GM12878 (cell line): ENCODE measurements around the gene PHAF1. TPM values are rescaled to one million over a fixed set of nuclear protein-coding genes. Genes with fewer than 3 reads are reported as not detected.

Experiments
- ATAC-seq: fragments of 200-7000 bp; cut with Tn5 transposase; 3 replicates; pipeline ENCODE4 v1.9.1; 2020; ENCODE audit warnings: mild to moderate bottlenecking, moderate library complexity
- BruUV-seq: library from RNA; stranded (reverse); fragments of 400-500 nt; replicated peaks from 2 replicates; lab custom pipeline; 2021; lab: Mats Ljungman, UMichigan
- CTCF ChIA-PET: fragments of 300-600 bp; sonication (Branson Sonifier 250); formaldehyde crosslinking; extraction: SDS; loops from one replicate; lab custom pipeline; 2021; ENCODE audit warnings: inconsistent platforms; lab: Yijun Ruan, JAX
- POLR2A ChIA-PET: fragments of 350-600 bp; formaldehyde crosslinking; extraction: SDS; loops from one replicate; lab custom pipeline; 2021; ENCODE audit warnings: inconsistent platforms; lab: Charles Lee
- RAD21 ChIA-PET: fragments of 300-600 bp; sonication (Branson Sonifier 250); formaldehyde crosslinking; loops from one replicate; lab custom pipeline; 2023; ENCODE audit warnings: antibody characterized with exemption; ENCODE audit not compliant: unreplicated experiment; lab: Charles Lee
- SMC1A ChIA-PET: fragments of 300-600 bp; sonication (Branson Sonifier 250); formaldehyde crosslinking; loops from one replicate; lab custom pipeline; 2023; ENCODE audit not compliant: unreplicated experiment, uncharacterized antibody; lab: Charles Lee
- DNase-seq: peaks from one replicate; pipeline ENCODE4 v3.0.0-alpha.2; 2011; ENCODE audit warnings: low read depth, low spot score
- FAIRE-seq: peaks from 3 replicates; lab custom pipeline; 2011; peaks lifted over from hg19 to GRCh38; lab: Jason Lieb, UNC
- H2AFZ ChIP-seq: 2 replicates; pipeline ENCODE4 v1.6.0; 2011; ENCODE audit warnings: low read depth, low read length, control low read depth; ENCODE audit not compliant: control insufficient read depth
- H3K27ac ChIP-seq: 2 replicates; pipeline ENCODE4 v1.5.1; 2011; ENCODE audit warnings: control low read depth; ENCODE audit not compliant: control insufficient read depth, insufficient read depth
- H3K27me3 ChIP-seq, 2 experiments: replicated peaks in 1 of 2; 2 replicates each; pipeline versions ENCODE4 v1.6.0 to v1.6.1; 2011; ENCODE audit warnings: low read length in 1 of 2; ENCODE audit not compliant: control insufficient read depth in 2 of 2, insufficient read depth in 2 of 2
- H3K36me3 ChIP-seq, 2 experiments: 2 replicates each; pipeline ENCODE4 v1.5.1; 2011; ENCODE audit warnings: low read length in 1 of 2; ENCODE audit not compliant: control insufficient read depth in 2 of 2, insufficient read depth in 2 of 2
- H3K4me1 ChIP-seq: 2 replicates; pipeline ENCODE4 v1.6.1; 2011; ENCODE audit warnings: mild to moderate bottlenecking, low read length, moderate library complexity, mixed read lengths; ENCODE audit not compliant: control insufficient read depth, insufficient read depth
- H3K4me2 ChIP-seq: 2 replicates; pipeline ENCODE4 v1.6.0; 2011; ENCODE audit warnings: control low read depth; ENCODE audit not compliant: control insufficient read depth, insufficient read depth
- H3K4me3 ChIP-seq: fragments of 200-600 bp; sonication (generic); 2 replicates; pipeline ENCODE4 v1.5.1; 2016
- H3K79me2 ChIP-seq: 2 replicates; pipeline ENCODE4 v1.6.0; 2011; ENCODE audit warnings: low read length; ENCODE audit not compliant: control insufficient read depth, insufficient read depth
- H3K9ac ChIP-seq: 2 replicates; pipeline ENCODE4 v1.8.0; 2011; ENCODE audit warnings: low read length, control low read depth, mixed read lengths; ENCODE audit not compliant: control insufficient read depth, insufficient read depth
- H3K9me3 ChIP-seq: replicated peaks from 3 replicates; pipeline ENCODE4 v1.5.1; 2011; ENCODE audit warnings: mild to moderate bottlenecking, low read length; ENCODE audit not compliant: control insufficient read depth, insufficient read depth
- H4K20me1 ChIP-seq: 2 replicates; pipeline ENCODE4 v1.6.0; 2011; ENCODE audit not compliant: control insufficient read depth, insufficient read depth
- BACH1 ChIP-seq: fragments of 450-650 bp; IDR thresholded peaks from 2 replicates; pipeline ENCODE4 v1.6.1; 2017; ENCODE audit warnings: mild to moderate bottlenecking, borderline replicate concordance
- CREB1 ChIP-seq: IDR thresholded peaks from 2 replicates; pipeline ENCODE4 v1.6.1; 2012; ENCODE audit warnings: low read depth, mild to moderate bottlenecking, inconsistent platforms
- FOXK2 ChIP-seq: fragments of 450-650 bp; IDR thresholded peaks from 2 replicates; pipeline ENCODE4 v1.6.1; 2017; ENCODE audit warnings: mild to moderate bottlenecking, moderate library complexity
- IKZF1 ChIP-seq: fragments of 450-650 bp; conservative IDR thresholded peaks from 2 replicates; pipeline ENCODE4 v1.6.1; 2017; ENCODE audit warnings: antibody characterized with exemption, mild to moderate bottlenecking
- JUND ChIP-seq: IDR thresholded peaks from 2 replicates; pipeline ENCODE4 v1.6.1; 2012; ENCODE audit warnings: low read depth, mild to moderate bottlenecking, low read length, improper control_type of control experiment, moderate library complexity
- KAT2A ChIP-seq: conservative IDR thresholded peaks from 2 replicates; pipeline ENCODE4 v1.6.1; 2011; ENCODE audit warnings: low read depth, low read length; ENCODE audit not compliant: control insufficient read depth
- RELA ChIP-seq: fragments of 450-650 bp; IDR thresholded peaks from 2 replicates; pipeline ENCODE4 v1.8.0; 2014; ENCODE audit warnings: borderline replicate concordance; ENCODE audit not compliant: partially characterized antibody
- SIN3A ChIP-seq: IDR thresholded peaks from 2 replicates; pipeline ENCODE4 v1.6.1; 2012; ENCODE audit warnings: low read depth, low read length, improper control_type of control experiment
- SMC3 ChIP-seq: IDR thresholded peaks from 2 replicates; pipeline ENCODE4 v1.6.1; 2011; ENCODE audit warnings: low read length, improper control_type of control experiment, borderline replicate concordance
- SPI1 ChIP-seq: IDR thresholded peaks from 2 replicates; pipeline ENCODE4 v1.6.1; 2011; ENCODE audit warnings: low read depth, mild to moderate bottlenecking, low read length, moderate library complexity, borderline replicate concordance; ENCODE audit not compliant: insufficient read depth
- STAT3 ChIP-seq: IDR thresholded peaks from 2 replicates; pipeline ENCODE4 v1.6.1; 2011; ENCODE audit warnings: low read depth, low read length, improper control_type of control experiment
- ZBED1 ChIP-seq: IDR thresholded peaks from 2 replicates; pipeline ENCODE4 v1.6.1; 2016; ENCODE audit warnings: borderline replicate concordance
- ZNF24 ChIP-seq: fragments of 450-650 bp; IDR thresholded peaks from 2 replicates; pipeline ENCODE4 v1.6.1; 2017; ENCODE audit warnings: antibody characterized with exemption, mild to moderate bottlenecking
- WGBS: methylation state at CpG from one replicate; pipeline ENCODE4 v1.1.6; 2016; ENCODE audit warnings: low lambda C conversion rate; ENCODE audit not compliant: insufficient replicate concordance, insufficient coverage; ENCODE audit errors: missing lambda C conversion rate; 5-methylcytosine and 5-hydroxymethylcytosine counted together
- in situ Hi-C: fragments of 300-500 bp; cut with MboI; formaldehyde crosslinking; loops from 9 replicates; pipeline ENCODE4 v1.14.3; 2018; ENCODE audit warnings: mixed read lengths
- intact Hi-C: fragments of 100-400 bp; cut with micrococcal nuclease; formaldehyde crosslinking; loops from one replicate; pipeline ENCODE4 v1.14.2; 2022; ENCODE audit not compliant: unreplicated experiment
- polyA plus RNA-seq, 11 experiments: library from polyadenylated mRNA; depleted of rRNA in 4 of 11; unstranded in 6 of 11; stranded (reverse) in 5 of 11; fragments of >200 nt; fragmentation: Nextera tagmentation in 4 of 11; fragmentation: Illumina TruSeq in 1 of 11; extraction: Ambion mirVana in 4 of 11; extraction: Trizol in 1 of 11; gene quantifications; 1 replicate in 1 of 11; 2 replicates in 10 of 11; pipeline versions ENCODE4 v1.2.1 to v1.2.3, GENCODE V29; 2011 to 2016; ENCODE audit warnings: inconsistent platforms in 2 of 11, missing spikeins in 2 of 11, low read depth in 1 of 11
- total RNA-seq, 4 experiments: library from RNA; depleted of rRNA in 3 of 4; stranded (reverse); fragments of >200 nt in 3 of 4; fragmentation: Illumina TruSeq in 1 of 4; extraction: Trizol in 1 of 4; gene quantifications; 2 replicates each; pipeline versions ENCODE4 v1.2.1 to v1.2.3, GENCODE V29; 2013 to 2021
- TF ChIP-seq, protein P1 (sequence below): fragments of 450-650 bp; IDR thresholded peaks from 2 replicates; pipeline ENCODE4 v1.6.1; 2017; ENCODE audit warnings: mild to moderate bottlenecking, moderate library complexity
- TF ChIP-seq, protein P2 (sequence below): IDR thresholded peaks from 2 replicates; pipeline ENCODE4 v1.6.1; 2012; ENCODE audit warnings: low read depth, low read length, improper control_type of control experiment
- TF ChIP-seq, protein P3 (sequence below): fragments of 450-650 bp; IDR thresholded peaks from 2 replicates; pipeline ENCODE4 v1.6.1; 2018; ENCODE audit warnings: borderline replicate concordance, mild to moderate bottlenecking; ENCODE audit not compliant: partially characterized antibody

The PHAF1 gene
- total and polyA plus RNA-seq, 10 of the 15 experiments (the other 5 are each of a cell fraction or from before 2014, with no cell fraction given): 4.5 to 20.9 (median 14.9) TPM

DNA sequence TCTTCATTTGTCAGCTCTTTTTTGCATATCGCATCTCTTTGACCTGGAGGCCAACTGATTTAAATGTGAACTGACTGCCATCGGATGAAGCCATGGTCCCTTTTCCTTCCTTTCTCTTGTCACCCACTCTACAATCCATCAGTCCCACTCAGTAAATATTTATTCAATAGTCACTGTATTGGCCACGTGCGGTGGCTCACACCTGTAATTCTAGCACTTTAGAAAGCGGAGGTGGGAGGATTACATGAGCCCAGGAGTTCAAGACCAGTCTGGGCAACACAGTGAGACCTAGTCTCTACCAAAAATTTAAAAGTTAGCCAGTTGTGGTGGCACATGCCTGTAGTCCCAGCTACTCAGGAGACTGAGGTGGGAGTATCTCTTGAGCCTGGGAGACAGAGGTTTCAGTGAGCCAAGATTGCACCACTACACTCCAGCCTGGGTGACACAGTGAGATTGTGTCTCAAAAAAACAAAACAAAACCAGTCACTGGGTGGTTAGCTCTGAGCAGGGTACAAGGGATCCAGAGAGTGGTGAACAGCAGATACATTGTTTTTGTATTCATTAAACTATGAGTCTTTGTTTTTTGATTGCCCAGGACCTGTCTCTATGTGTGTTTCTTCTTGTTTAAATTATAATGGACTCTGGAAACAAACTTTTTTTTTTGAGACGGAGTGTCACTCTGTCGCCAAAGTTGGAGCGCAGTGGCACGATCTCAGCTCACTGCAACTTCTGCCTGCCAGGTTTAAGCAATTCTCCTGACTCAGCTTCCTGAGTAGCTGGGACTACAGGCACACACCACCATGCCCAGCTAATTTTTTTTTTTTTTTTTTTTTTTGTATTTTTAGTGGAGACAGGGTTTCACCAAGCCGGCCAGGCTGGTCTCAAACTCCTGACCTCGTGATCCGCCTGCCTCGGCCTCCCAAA is 6.9 kb downstream of the PHAF1 start:
- POLR2A ChIA-PET: interaction anchor here (0.6 to 0.7 kb wide), 5 partner anchors 14 to 248 kb away, joined by 3 to 4 read pairs (median 3); no protein-coding TSS in a partner anchor
- FAIRE-seq: no peak
- TF ChIP-seq, protein P1, sequence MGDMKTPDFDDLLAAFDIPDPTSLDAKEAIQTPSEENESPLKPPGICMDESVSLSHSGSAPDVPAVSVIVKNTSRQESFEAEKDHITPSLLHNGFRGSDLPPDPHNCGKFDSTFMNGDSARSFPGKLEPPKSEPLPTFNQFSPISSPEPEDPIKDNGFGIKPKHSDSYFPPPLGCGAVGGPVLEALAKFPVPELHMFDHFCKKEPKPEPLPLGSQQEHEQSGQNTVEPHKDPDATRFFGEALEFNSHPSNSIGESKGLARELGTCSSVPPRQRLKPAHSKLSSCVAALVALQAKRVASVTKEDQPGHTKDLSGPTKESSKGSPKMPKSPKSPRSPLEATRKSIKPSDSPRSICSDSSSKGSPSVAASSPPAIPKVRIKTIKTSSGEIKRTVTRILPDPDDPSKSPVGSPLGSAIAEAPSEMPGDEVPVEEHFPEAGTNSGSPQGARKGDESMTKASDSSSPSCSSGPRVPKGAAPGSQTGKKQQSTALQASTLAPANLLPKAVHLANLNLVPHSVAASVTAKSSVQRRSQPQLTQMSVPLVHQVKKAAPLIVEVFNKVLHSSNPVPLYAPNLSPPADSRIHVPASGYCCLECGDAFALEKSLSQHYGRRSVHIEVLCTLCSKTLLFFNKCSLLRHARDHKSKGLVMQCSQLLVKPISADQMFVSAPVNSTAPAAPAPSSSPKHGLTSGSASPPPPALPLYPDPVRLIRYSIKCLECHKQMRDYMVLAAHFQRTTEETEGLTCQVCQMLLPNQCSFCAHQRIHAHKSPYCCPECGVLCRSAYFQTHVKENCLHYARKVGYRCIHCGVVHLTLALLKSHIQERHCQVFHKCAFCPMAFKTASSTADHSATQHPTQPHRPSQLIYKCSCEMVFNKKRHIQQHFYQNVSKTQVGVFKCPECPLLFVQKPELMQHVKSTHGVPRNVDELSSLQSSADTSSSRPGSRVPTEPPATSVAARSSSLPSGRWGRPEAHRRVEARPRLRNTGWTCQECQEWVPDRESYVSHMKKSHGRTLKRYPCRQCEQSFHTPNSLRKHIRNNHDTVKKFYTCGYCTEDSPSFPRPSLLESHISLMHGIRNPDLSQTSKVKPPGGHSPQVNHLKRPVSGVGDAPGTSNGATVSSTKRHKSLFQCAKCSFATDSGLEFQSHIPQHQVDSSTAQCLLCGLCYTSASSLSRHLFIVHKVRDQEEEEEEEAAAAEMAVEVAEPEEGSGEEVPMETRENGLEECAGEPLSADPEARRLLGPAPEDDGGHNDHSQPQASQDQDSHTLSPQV: no peak
- TF ChIP-seq STAT3 (no peak), SMC3 (no peak), JUND (no peak), SPI1 (no peak), ZNF24 (no peak), SIN3A (no peak), ZBED1 (no peak), CREB1 (no peak), FOXK2 (no peak), BACH1 (no peak), KAT2A (no peak), IKZF1 (no peak), RELA (no peak)
- TF ChIP-seq, protein P2, sequence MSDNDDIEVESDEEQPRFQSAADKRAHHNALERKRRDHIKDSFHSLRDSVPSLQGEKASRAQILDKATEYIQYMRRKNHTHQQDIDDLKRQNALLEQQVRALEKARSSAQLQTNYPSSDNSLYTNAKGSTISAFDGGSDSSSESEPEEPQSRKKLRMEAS: no peak
- TF ChIP-seq, protein P3, sequence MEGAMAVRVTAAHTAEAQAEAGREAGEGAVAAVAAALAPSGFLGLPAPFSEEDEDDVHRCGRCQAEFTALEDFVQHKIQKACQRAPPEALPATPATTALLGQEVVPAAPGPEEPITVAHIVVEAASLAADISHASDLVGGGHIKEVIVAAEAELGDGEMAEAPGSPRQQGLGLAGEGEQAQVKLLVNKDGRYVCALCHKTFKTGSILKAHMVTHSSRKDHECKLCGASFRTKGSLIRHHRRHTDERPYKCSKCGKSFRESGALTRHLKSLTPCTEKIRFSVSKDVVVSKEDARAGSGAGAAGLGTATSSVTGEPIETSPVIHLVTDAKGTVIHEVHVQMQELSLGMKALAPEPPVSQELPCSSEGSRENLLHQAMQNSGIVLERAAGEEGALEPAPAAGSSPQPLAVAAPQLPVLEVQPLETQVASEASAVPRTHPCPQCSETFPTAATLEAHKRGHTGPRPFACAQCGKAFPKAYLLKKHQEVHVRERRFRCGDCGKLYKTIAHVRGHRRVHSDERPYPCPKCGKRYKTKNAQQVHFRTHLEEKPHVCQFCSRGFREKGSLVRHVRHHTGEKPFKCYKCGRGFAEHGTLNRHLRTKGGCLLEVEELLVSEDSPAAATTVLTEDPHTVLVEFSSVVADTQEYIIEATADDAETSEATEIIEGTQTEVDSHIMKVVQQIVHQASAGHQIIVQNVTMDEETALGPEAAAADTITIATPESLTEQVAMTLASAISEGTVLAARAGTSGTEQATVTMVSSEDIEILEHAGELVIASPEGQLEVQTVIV: no peak

More for the DNA sequence above, 6.9 kb downstream of the PHAF1 start:
- in situ Hi-C loops: no loop called here
- Histone ChIP-seq H3K4me3 (no peak overlapping the region), H3K4me2 (no peak overlapping the region), H3K27ac (no peak overlapping the region), H3K36me3 (peaks cover 0 to 3% of the 10 kb centered on the region in 2 experiments; a peak in 3 of 4 replicates), H4K20me1 (no peaks in the 10 kb centered on the region), H2AFZ (no peak overlapping the region), H3K4me1 (no peaks in the 10 kb centered on the region), H3K27me3 (no peaks in the 10 kb centered on the region), H3K9me3 (no peaks in the 10 kb centered on the region), H3K79me2 (peaks cover 8% of the 10 kb centered on the region), H3K9ac (no peak overlapping the region)
- 97% methylated on average over 13 of the region's 13 CpGs for WGBS
- SMC1A ChIA-PET: interaction anchor here (0.6 to 1.7 kb wide), 3 partner anchors 9 to 20 kb away, joined by 3 read pairs; no protein-coding TSS in a partner anchor
- ATAC-seq (no peak), DNase-seq (no peak)
- intact Hi-C loops: no loop called here
- RAD21 ChIA-PET: interaction anchor here (0.6 kb wide), 1 partner anchor 160 kb away, joined by 3 read pairs; no protein-coding TSS in a partner anchor
- BruUV-seq: no TSS peak
- CTCF ChIA-PET: interaction anchor here (1.0 to 2.9 kb wide), 5 partner anchors 13 to 99 kb away, joined by 4 to 12 read pairs (median 4); no protein-coding TSS in a partner anchor
